NK-92 (cell line): ENCODE data around the gene CSRP2.

Experiments used
- DNase-seq: peaks from one replicate; lab custom pipeline; 2025; ENCODE audit not compliant: unreplicated experiment; lab: John Stamatoyannopoulos, UW

The CSRP2 gene

DNA sequence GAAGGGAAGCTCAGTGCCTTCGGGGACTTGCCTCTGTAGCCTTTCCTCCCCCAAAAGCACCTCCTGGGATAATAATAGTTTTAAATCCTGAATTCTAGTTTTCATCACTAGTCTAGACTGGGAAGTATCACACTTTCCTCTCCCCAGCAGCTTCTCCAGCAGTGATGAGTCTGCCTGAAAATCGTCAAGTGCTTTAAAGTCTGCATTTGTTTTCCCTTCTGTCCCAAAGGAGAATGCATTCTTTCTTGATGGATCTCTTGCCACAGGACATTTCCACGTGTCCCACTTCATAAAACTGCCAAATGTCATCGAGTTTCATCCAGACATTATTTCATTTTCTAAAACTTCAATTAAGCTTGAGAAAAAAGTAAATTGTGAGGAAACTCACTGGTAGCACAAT lies 15.0 kb downstream of the CSRP2 start:
- DNase-seq = no peak

DNA sequence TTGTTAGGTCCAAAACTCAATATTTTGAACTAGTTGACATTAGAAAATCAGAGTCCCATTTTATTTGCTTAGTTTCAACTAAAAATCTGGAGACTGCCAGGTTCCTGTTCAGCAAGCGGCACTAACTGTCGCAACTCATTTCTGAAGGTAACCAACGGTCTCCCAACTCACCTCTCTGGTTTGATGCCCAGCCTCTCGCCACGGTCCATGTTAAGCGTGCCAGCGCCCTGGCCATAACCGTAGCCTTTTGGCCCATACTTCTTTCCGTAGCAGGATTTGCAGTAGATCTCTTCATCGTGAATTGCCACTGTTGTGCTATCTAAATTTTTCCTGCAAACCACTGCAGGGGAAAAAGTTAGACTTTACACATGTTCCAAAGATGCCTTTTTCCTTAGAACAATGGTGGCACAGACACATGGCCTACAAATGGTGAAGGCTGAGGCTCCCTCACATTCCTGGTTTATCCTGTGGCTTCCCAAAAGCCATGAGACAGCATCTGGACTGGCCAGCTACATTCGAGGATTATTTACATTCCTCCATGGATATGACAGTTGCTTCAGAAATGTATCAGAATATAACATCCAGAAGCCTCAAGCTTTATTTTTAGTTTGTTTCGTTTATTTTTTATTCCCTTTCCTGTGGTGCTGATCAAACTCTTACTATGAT lies 15.7 kb downstream of the CSRP2 start:
- DNase-seq = no peak

- no peak for DNase-seq
These were observed 18.6 kb downstream of the CSRP2 start for GRCh38 chr12:76860256-76860655.

- no peak for DNase-seq
These were observed 19.2 kb downstream of the CSRP2 start for GRCh38 chr12:76859611-76860010.

DNA sequence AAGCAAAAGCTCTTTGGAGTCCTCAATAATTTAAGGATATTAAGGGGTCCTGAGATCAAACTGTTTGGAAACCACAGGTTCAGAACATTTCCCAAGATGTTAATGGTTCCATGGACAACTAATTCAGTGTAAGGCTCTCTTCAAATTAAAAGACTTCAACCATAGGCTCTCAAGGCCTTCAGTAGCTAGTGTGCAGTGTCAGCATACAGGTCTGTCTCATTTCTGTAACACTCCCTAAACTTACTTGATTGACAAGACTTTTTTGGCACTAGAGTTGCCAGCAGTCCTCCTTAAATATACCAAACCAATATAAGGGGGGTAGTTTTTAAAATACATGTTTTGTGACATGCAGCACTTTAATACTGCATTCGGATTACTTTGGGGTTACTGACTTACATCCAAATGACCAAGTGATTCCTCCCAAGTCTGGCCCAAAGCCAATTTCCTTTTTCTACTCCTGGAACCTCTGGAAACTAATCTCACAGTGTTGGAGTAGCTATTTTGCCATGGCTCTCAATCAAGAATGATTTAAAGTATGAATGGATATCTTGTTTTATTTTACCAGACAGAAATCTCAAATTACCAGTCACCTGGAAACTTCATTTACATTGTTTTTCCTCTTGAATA lies 22.7 kb downstream of the CSRP2 start:
- DNase-seq = no peak

- no peak for DNase-seq
These were observed 23.5 kb downstream of the CSRP2 start for GRCh38 chr12:76855271-76855670.

GRCh38 chr12:76852106-76852505 lies 26.7 kb downstream of the CSRP2 start:
- no peak for DNase-seq

GRCh38 chr12:76848132-76848531 lies 30.7 kb downstream of the CSRP2 start:
- no peak for DNase-seq

- DNase-seq = no peak
These were observed 31.6 kb downstream of the CSRP2 start for GRCh38 chr12:76847260-76847659.

DNA sequence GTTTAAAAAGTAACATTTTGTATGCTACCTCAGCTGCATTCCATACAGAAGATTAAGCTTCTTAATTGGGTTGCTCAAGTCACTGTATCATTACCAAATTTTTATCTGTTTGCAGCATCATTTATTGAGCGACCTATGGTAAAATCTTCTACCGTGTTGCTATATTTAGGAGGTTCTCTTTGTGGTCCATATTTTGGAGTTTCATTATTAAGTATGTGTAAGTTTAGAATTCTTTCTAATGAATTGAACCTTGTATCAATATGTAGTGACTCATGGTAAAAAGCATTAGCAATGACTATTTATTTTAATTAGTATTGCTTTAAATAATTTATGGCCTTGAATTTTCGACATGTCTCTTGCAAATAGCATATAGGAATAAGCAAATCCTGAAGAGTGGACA lies 42.2 kb downstream of the CSRP2 start:
- DNase-seq = no peak

- no peak for DNase-seq
These were observed 48.4 kb downstream of the CSRP2 start for GRCh38 chr12:76830436-76830835.

DNA sequence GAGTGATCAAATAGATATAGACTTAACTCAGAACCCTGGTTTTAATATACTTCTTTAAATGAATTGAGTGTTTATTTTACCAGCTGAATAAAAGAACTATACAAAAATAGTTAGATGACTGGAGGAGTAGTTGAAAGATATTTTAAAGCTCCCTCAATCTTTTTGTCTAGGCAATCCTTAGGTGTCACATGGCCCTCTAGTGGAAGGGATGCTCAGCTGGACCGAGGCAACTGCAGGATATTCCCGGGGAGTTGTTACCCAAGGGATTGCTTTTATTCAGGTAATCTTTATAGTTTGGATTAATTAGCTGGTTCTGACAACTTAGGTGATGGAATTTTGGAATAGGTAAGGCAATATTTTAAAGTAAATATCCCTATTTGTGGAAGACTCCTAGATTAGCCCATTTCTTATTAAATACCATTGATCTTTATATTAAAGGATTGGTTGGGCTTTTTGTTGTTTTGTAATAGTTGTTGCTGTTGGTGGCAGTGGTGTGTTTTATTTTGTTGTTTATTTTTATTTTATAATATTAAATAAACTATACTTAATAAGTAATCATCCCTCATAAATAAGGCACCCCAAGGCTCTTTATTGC lies 57.8 kb downstream of the CSRP2 start:
- no peak for DNase-seq

DNA sequence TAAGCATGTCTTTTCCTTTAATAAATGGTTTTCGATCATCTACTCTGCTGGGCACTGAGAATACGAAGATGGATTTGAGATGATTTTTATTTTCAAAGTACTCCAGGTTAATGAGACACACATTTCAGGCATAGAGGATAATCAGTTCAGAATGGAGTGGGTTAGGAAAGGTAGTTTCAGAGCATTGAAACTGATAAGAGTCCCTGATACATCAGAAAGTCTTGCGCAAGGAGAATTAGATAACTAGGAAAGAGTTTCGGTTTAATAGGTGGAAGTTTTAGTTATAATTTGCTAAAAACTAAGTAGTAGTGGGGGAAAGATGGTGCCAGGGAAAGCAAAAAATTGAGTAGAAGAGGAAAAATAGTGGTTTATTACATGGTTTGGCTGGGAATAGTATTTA lies 64.8 kb downstream of the CSRP2 start:
- no peak for DNase-seq

DNA sequence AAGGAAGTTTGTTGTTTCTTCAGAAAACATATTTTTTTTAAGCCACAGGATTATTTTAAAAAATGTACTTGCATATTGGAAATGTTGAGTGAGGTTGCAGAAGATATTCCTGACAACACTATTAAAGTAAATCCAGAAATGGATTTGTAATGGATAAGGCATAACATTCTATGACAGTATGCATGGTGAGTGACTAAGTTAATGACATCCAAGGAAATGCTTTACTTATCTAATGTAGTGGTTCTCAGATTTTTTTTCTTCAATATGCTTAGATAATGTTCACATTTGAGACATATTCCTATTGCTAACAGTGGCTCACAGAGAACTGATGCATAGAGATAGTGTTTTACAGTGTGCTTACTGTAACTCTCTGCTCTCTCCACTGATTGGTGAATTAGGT lies 65.6 kb downstream of the CSRP2 start:
- no peak for DNase-seq

- no peak for DNase-seq
These were observed 66.8 kb downstream of the CSRP2 start for GRCh38 chr12:76811976-76812375.

- no peak for DNase-seq
These were observed 68.0 kb downstream of the CSRP2 start for GRCh38 chr12:76810671-76811419.
